Activated naive CD8-positive, alpha-beta T cell treated with anti-CD3 and anti-CD28 coated beads for 36 hours (primary cell): ENCODE data around the gene STRBP. TPM values are rescaled to one million over a fixed set of nuclear protein-coding genes. Genes with fewer than 3 reads are reported as not detected.

Source experiments
- DNase-seq: peaks from one replicate; pipeline ENCODE4 v3.0.0; 2021
- H3K27ac Mint-ChIP-seq: one replicate; pipeline ENCODE4 v1.8.0; 2022; ENCODE audit warnings: mild to moderate bottlenecking, moderate library complexity, mixed read lengths
- H3K27me3 Mint-ChIP-seq: one replicate; pipeline ENCODE4 v1.8.0; 2022; ENCODE audit warnings: mild to moderate bottlenecking, mixed read lengths
- H3K36me3 Mint-ChIP-seq: one replicate; pipeline ENCODE4 v1.8.0; 2021; ENCODE audit warnings: mild to moderate bottlenecking, mixed read lengths
- H3K4me1 Mint-ChIP-seq: one replicate; pipeline ENCODE4 v1.8.0; 2021; ENCODE audit warnings: mixed read lengths
- H3K4me3 Mint-ChIP-seq: one replicate; pipeline ENCODE4 v1.8.0; 2022; ENCODE audit warnings: mild to moderate bottlenecking, moderate library complexity, mixed read lengths
- H3K9me3 Mint-ChIP-seq: one replicate; pipeline ENCODE4 v1.8.0; 2022; ENCODE audit warnings: mixed read lengths
- total RNA-seq, 2 experiments: library from RNA; stranded (reverse); gene quantifications; one replicate each; pipeline ENCODE4 v1.2.3, GENCODE V29; 2021

Gene STRBP
- total RNA-seq, 2 experiments from 2014 or later, result 43.5 to 46.2 TPM

DNA sequence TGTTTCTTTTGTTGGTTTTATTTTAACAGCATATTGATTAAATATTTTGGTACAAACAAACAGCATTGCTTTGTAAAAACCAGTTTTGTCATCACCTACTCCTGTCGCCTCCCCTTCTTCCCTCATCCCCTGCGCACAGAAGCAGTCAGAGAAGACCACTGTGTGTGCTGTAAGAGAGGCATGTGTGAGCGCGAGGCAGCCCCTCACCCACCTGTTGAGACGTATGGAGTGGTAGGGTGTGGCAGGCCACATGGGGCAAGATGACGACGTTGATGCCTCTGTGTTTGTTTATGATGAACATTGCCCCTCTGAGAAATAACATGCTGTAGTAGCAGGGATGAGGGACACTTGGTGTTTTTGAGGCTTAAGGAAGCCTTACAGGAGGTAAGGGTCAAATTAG is 163.6 kb downstream of the STRBP start:
- no peaks in the 10 kb centered on the region for H3K36me3 Mint-ChIP-seq
- no peak overlapping the region for H3K4me3 Mint-ChIP-seq
- no peak overlapping the region for H3K27ac Mint-ChIP-seq
- H3K9me3 Mint-ChIP-seq, result no peaks in the 10 kb centered on the region
- H3K4me1 Mint-ChIP-seq, result no peaks in the 10 kb centered on the region
- DNase-seq, result no peak
- H3K27me3 Mint-ChIP-seq, result no peaks in the 10 kb centered on the region

DNA sequence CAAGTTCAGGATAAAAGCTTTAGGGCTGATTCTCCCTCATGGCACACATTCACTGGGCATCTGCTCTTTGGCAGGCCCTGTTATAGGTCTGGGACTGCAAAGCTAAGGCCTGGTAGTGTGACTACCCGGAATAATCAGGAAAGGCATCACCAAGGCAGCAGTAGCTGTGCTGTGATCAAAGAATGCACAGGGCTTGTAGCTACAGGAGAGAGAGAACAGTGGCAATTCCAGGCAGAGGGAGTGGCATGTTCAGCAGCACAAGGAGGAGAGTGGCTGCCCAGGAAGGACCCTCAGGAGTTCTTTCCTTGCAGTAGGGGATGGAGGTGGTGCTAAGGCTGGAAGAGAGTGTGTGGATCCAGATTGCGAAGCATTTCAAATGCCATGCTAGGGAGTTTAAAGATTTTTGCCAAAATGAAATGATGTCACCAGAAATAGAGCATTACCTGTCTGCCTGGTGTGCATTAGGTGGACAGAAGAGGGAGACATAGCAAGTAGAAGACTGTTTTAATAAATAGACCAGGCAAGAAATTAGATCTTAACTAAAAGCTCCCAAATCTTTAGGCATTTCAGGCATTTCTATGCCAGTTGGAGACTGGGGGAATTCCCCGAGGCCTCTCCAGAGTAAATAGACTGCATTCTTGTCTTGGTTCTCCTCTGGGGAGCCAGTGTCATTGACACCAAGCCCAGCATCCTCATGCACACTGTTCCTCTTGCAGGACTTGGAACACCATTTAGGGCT is 165.8 kb downstream of the STRBP start:
- H3K9me3 Mint-ChIP-seq, result no peaks in the 10 kb centered on the region
- DNase-seq, result no peak
- H3K4me3 Mint-ChIP-seq, result no peak overlapping the region
- H3K36me3 Mint-ChIP-seq, result no peaks in the 10 kb centered on the region
- no peak overlapping the region for H3K27ac Mint-ChIP-seq
- no peaks in the 10 kb centered on the region for H3K27me3 Mint-ChIP-seq
- no peaks in the 10 kb centered on the region for H3K4me1 Mint-ChIP-seq

DNA sequence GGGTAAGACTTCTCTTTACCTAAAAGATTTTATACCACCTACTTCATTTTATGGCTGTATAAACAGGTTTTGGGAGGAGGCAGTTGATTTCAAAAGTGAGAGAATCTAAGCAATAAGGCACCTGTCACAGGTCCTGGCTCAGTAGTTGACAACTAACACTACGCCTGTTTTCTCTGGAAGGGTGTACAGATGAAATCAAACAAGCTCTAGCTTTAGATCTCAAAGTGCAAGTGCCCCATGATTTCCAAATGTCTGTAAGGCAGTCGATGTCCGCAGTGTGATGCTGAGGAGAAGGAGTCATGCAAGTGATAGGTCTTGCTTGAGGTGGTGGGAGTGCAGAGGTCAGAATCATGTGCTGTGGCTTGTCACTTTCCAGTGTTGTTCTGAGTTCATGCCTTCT is 168.8 kb downstream of the STRBP start:
- Mint-ChIP-seq H3K4me1 (no peaks in the 10 kb centered on the region), H3K27me3 (no peaks in the 10 kb centered on the region), H3K36me3 (no peaks in the 10 kb centered on the region), H3K9me3 (no peaks in the 10 kb centered on the region), H3K27ac (no peak overlapping the region), H3K4me3 (no peak overlapping the region)
- DNase-seq, result no peak

DNA sequence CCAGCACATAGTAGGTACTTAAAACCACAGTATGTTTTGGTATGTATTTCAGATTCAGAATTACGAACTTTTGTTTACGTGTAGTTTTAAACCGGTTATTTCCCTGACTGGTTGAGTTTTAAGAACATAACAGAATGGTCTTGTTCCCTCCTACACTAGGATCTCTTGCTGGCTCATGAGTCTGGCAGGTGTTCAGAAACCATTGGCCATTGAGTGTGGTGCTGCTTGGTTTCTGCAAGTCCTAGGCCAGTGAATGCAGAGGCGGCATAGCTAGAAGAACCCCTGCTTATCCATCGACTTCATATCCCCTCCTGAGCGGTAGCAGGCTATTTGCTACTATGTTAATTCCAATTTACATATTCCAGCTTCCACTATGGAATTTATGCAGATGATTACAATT is 169.3 kb downstream of the STRBP start:
- Mint-ChIP-seq H3K9me3 (no peaks in the 10 kb centered on the region), H3K27me3 (no peaks in the 10 kb centered on the region), H3K36me3 (no peaks in the 10 kb centered on the region), H3K4me3 (no peak overlapping the region), H3K27ac (no peak overlapping the region), H3K4me1 (no peaks in the 10 kb centered on the region)
- DNase-seq, result no peak

DNA sequence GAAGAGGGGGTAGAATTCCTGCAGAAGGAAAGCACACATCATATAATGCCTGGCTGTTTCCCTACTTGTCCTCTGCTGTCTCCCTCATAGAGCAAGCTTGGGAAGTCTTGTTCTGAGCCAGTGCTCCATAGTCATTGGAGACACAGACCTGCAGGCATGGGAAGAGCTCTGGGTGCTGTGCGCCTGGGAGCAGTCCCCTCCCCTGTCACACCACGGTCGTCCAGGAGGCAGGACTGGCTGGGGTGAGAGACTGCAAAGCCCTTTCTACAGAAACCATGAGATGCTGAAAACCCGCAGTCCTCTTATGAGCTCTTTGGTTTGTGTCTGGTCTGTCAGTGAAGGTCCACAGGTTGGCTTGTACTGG is 170.3 kb downstream of the STRBP start:
- Mint-ChIP-seq H3K36me3 (no peaks in the 10 kb centered on the region), H3K4me3 (no peak overlapping the region), H3K4me1 (no peaks in the 10 kb centered on the region), H3K27ac (no peak overlapping the region), H3K9me3 (no peaks in the 10 kb centered on the region), H3K27me3 (no peaks in the 10 kb centered on the region)
- no peak for DNase-seq

DNA sequence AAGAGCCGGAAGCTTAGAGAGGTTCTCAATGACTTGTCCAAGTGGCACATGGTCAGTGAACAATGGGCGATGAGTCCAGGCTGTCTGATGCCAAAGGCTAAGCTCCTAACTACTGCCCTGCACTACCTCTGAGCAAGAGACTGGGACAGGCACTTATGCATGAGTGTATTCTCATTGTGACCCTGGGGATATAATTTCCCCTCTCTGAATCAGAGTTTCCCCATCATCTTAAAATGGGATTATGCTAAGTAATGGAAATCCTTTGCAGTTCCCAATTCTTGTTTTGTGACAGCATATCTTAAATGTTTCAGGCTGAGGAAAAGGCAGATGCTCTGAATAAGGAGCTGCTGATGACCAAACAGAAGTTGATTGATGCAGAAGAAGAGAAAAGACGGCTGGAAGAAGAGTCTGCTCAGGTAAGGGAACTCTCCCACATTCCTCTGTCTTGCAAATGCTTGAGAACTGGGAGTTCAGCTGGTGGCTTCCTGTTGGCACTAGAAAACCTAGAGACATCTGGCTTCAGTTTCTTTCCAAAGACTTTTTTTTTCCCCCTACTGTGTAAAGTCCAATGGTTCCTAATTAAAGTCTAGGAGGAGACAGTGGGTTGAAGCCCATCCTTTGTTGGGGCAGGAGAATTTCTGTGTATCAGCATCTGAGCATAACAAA is 170.8 kb downstream of the STRBP start:
- H3K4me1 Mint-ChIP-seq, result no peaks in the 10 kb centered on the region
- no peak overlapping the region for H3K27ac Mint-ChIP-seq
- H3K9me3 Mint-ChIP-seq, result no peaks in the 10 kb centered on the region
- no peak overlapping the region for H3K4me3 Mint-ChIP-seq
- H3K27me3 Mint-ChIP-seq, result no peaks in the 10 kb centered on the region
- no peak for DNase-seq
- no peaks in the 10 kb centered on the region for H3K36me3 Mint-ChIP-seq

DNA sequence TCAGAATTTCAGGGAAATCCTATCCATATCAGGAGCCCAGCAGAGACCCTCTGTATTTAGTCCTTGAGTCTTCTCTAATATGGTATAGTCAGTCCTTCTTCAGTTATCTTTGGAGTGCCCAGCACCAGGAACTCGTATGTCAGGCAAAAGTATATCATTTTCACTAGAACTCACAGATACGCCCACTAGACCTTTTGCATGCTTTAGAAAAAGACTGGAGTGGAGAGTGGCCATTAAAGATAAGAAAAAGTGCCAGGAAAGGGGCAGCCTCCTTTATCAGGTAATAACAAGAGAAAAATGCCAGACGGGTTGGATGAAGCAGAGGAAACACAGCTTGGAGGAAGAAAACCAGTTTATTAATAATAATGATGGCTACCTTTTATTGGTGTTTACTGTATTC is 171.4 kb downstream of the STRBP start:
- DNase-seq, result no peak
- Mint-ChIP-seq H3K27me3 (no peaks in the 10 kb centered on the region), H3K36me3 (no peaks in the 10 kb centered on the region), H3K27ac (no peak overlapping the region), H3K9me3 (no peaks in the 10 kb centered on the region), H3K4me1 (no peaks in the 10 kb centered on the region), H3K4me3 (no peak overlapping the region)

DNA sequence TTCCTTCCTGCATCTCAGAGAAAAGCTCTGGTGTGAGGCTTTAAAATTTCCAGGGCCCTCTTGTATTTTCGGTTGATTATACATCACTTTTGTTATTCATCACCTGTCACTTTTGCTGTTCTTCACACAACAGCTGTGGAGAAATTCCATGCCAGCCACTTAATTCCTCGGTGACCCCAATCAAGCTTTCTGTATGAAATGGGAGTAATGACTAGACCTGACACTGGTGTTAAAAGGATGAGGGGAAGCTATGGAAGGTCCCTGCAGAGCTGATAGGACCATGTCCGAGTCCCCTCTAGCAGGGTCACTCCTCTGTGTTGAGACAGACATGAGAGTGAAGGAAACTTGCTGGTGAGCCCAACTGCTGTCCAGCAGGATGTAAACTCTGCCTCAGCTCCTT is 175.2 kb downstream of the STRBP start:
- no peaks in the 10 kb centered on the region for H3K36me3 Mint-ChIP-seq
- no peak for DNase-seq
- H3K9me3 Mint-ChIP-seq, result no peaks in the 10 kb centered on the region
- no peak overlapping the region for H3K4me3 Mint-ChIP-seq
- no peaks in the 10 kb centered on the region for H3K4me1 Mint-ChIP-seq
- no peaks in the 10 kb centered on the region for H3K27me3 Mint-ChIP-seq
- no peak overlapping the region for H3K27ac Mint-ChIP-seq

DNA sequence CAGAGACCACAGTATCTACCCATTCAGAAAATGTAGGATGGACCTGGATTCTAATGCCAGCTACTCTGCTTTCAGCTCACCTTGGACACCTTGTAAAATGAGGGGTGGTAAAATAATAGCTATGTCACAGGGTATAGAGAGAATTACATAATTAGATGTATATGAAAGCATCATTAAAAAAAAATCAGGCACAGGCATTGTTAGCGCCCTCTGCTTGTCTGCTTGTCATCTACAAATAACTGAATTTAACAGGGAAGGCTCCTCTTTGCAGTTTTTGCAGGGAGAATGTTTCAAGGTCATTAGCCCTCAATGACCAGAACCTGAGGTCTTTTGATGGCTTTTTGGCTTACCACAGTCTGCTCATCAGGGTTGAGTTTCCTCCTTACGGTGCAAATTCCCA is 176.9 kb downstream of the STRBP start:
- no peak overlapping the region for H3K4me3 Mint-ChIP-seq
- H3K4me1 Mint-ChIP-seq, result no peaks in the 10 kb centered on the region
- H3K27me3 Mint-ChIP-seq, result no peaks in the 10 kb centered on the region
- no peak overlapping the region for H3K27ac Mint-ChIP-seq
- H3K36me3 Mint-ChIP-seq, result no peaks in the 10 kb centered on the region
- H3K9me3 Mint-ChIP-seq, result no peaks in the 10 kb centered on the region
- no peak for DNase-seq

DNA sequence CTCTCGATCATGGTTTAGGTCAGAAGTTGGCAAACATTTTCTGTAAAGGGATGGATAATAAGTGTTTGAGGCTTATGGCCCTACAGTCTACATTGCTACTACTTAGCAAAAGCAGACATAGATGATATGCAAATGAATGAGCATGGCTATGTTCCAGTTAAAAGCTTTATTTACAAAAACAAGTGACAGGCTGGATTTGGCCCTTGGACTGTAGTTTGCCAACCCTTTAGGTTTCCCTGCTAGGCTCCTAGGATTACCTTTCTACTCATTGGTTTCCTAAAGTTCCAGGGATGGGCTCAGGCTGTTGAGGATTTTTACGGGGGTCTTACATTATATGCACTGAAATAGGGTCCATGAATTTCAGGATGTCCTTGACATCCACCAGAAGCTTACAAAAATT is 177.4 kb downstream of the STRBP start:
- Mint-ChIP-seq H3K9me3 (no peaks in the 10 kb centered on the region), H3K27me3 (no peaks in the 10 kb centered on the region), H3K4me3 (no peak overlapping the region), H3K36me3 (no peaks in the 10 kb centered on the region), H3K4me1 (no peaks in the 10 kb centered on the region), H3K27ac (no peak overlapping the region)
- no peak for DNase-seq

DNA sequence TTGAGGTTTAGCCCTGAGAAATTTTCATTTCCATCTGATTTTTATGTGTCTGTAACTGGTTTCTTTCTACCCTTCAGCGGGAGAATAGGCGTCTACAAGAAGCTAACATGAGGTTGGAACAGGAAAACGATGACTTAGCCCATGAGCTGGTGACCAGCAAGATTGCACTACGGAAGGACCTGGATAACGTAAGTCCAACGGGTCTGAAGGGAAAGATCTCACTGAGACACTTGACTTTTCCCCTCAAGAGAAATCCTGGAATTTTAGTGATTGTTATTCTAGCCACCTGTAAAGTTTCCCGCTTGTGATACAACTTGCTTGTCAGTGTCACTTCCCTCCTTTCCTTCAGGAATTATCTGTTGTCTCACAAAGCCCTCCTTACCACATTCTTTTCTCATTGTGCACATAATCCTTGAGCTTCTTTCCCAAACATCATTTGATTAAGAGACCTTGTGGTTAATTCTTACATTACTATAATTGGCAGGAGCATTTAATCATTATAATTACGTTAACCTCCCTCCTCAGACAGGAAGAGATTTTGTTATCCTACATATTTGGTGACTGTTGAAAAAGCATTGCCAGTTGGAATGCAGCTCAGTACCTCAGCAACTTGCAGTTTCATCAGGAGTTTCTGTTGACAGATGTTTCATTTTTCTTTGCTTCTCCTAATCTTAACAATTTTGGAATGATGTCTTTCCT is 178.0 kb downstream of the STRBP start:
- H3K4me1 Mint-ChIP-seq, result no peaks in the 10 kb centered on the region

DNA sequence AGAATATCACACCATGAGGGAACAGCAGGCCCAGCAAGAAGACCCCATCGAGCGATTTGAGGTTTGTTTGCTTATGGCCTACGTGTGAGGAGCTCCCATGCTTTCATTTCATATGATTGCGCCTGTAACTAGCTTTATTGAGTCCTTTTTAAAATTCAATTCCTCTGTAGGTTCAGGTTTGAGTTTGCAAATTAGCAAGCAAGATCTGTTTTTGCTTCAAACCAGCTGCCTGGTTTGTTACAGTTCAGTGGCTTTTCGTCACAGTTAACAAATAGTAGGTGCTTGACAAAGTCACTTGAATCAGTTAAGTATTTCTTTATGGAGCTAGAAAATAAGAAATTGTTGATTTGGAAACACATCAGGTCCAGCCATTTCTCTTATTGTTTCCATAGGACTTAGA is 178.6 kb downstream of the STRBP start:
- no peaks in the 10 kb centered on the region for H3K4me1 Mint-ChIP-seq
- no peaks in the 10 kb centered on the region for H3K36me3 Mint-ChIP-seq
- no peak for DNase-seq
- no peaks in the 10 kb centered on the region for H3K27me3 Mint-ChIP-seq
- no peak overlapping the region for H3K4me3 Mint-ChIP-seq
- no peak overlapping the region for H3K27ac Mint-ChIP-seq
- no peaks in the 10 kb centered on the region for H3K9me3 Mint-ChIP-seq

More for the DNA sequence above, 178.0 kb downstream of the STRBP start:
- Mint-ChIP-seq H3K4me3 (no peak overlapping the region), H3K9me3 (no peaks in the 10 kb centered on the region), H3K27me3 (no peaks in the 10 kb centered on the region), H3K36me3 (no peaks in the 10 kb centered on the region), H3K27ac (no peak overlapping the region)
- no peak for DNase-seq

DNA sequence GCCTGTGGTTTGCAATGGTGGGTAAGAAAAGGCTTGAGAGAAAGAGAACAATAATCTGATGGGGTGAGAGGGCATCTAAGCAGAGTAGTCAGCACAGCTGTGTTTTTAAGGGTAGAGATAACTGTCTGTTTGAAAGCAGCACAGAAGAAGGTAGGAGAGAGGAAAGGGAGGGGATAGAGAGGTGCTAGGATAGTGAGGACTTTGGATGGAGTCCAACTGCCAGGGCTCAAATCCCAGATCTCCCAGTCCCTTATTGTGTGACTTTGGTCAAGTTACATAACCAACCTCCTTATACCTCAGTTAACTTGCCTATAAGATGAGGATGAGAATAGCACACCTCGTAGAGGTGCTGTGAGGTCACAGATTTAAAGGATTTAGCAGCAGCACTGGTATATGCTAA is 179.3 kb downstream of the STRBP start:
- H3K27me3 Mint-ChIP-seq, result no peaks in the 10 kb centered on the region
- no peaks in the 10 kb centered on the region for H3K36me3 Mint-ChIP-seq
- H3K4me3 Mint-ChIP-seq, result no peak overlapping the region
- H3K4me1 Mint-ChIP-seq, result no peaks in the 10 kb centered on the region
- no peaks in the 10 kb centered on the region for H3K9me3 Mint-ChIP-seq
- DNase-seq, result no peak
- no peak overlapping the region for H3K27ac Mint-ChIP-seq

DNA sequence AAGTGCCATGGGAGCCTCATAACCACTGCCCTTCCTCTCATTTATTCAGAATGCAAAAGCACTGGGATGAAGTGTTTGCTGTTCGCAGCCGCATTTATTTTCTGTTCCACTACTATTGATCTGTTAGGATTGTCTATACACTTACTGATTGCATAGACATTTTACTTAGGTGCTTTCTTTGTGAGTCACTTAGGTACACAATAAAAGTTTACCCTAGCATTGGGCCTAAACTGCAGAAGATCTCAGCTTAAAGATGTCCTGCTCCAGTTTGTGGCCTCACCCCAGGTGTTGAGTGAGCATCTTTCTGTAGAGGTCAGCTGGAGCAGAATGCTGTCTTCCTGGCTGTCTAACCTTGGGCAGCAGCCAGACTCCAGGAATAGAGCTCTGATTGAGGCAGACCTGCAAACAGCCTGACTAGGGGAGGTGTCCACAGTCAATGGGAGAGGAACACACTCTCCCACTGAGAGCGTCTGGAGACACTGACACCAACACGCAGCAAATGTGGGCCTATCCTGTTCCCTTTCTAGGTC is 181.0 kb downstream of the STRBP start:
- no peaks in the 10 kb centered on the region for H3K9me3 Mint-ChIP-seq
- no peak overlapping the region for H3K27ac Mint-ChIP-seq
- DNase-seq, result no peak
- no peak overlapping the region for H3K4me3 Mint-ChIP-seq
- H3K36me3 Mint-ChIP-seq, result no peaks in the 10 kb centered on the region
- no peaks in the 10 kb centered on the region for H3K27me3 Mint-ChIP-seq
- H3K4me1 Mint-ChIP-seq, result no peaks in the 10 kb centered on the region

DNA sequence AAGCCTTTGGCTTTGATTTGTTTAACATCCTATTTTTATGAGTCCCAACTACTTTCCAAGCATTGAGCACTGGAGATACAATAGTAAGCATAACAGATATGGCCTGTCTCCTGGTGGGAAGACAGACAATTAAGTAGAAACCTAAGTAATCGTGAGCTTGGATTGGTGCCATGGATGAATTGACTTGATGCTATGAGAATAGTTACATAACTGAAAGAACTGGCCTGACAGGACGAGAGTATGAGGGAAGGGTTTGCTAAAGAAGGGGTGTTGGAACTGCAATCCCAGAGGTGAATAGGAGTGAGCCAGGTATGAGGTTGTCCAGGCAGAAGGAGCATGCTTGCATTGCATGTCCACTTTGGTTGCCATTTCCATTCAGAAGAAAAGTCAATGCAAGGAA is 182.5 kb downstream of the STRBP start:
- Mint-ChIP-seq H3K4me3 (no peak overlapping the region), H3K36me3 (no peaks in the 10 kb centered on the region), H3K27ac (no peak overlapping the region), H3K27me3 (no peaks in the 10 kb centered on the region), H3K4me1 (no peaks in the 10 kb centered on the region), H3K9me3 (no peaks in the 10 kb centered on the region)
- DNase-seq, result no peak
